ENCODE data around the gene CETP.

CETP gene, protein sequence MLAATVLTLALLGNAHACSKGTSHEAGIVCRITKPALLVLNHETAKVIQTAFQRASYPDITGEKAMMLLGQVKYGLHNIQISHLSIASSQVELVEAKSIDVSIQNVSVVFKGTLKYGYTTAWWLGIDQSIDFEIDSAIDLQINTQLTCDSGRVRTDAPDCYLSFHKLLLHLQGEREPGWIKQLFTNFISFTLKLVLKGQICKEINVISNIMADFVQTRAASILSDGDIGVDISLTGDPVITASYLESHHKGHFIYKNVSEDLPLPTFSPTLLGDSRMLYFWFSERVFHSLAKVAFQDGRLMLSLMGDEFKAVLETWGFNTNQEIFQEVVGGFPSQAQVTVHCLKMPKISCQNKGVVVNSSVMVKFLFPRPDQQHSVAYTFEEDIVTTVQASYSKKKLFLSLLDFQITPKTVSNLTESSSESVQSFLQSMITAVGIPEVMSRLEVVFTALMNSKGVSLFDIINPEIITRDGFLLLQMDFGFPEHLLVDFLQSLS

DNA sequence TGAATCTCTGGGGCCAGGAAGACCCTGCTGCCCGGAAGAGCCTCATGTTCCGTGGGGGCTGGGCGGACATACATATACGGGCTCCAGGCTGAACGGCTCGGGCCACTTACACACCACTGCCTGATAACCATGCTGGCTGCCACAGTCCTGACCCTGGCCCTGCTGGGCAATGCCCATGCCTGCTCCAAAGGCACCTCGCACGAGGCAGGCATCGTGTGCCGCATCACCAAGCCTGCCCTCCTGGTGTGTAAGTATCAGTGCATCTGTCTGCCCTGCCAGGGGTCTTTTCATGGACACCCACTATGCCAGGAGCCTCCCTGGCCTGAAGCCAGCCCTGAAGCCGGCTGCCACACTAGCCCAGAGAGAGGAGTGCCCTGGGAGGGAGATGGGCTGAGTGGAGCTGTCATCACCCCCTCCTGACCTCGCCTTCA, at the start of gene CETP:
TSS of gene CETP (plus strand) at position 100 of the 431 bp plus-strand sequence. CDS start at position 130, 30 bp downstream.
- no peak for DNase-seq

DNA sequence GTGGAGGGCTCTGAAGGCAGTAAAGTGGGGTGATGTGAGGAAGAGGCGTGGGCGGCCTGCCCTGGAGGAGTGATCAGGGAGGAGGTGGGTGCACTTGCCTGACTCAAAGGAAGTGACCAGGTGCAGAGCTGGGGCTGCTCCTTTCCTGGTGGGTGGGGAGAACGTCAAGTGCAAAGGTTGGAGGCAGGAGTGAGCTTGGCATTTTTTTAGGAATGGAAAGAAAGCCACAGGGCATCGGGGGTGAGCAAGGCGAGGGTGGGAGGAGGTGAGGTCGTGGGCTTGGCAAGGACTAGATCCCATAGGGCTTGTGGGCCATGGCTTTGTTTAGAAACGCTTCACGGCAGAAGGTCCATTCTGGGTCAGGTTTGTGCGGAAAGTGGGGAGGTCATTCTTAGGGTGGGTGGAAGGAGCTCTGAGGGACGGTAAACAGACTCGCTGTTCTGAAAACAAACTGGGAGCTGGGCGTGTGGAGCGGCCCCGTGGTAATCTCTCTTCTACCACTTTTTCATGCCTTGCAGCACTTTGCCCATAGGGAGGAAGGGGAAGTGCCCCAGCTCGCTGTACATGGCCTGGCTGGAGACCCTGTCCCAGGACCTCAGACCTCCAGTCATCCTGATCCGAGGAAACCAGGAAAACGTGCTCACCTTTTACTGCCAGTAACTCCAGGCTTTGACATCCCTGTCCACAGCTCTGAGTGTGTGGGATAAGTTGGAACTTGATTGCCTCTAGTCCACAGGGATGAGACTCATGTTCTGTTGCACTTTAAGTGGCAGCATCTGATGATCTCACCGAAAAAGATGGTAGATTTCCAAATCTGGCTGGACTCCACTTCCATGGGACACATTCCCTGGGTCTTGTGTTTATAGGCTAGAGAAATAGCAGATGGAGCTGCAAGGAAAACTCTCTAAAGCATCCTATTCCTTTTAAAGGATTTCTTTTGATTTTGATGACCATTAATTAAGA, 48.7 kb upstream of the CETP start:
- DNase-seq = no peak

DNA sequence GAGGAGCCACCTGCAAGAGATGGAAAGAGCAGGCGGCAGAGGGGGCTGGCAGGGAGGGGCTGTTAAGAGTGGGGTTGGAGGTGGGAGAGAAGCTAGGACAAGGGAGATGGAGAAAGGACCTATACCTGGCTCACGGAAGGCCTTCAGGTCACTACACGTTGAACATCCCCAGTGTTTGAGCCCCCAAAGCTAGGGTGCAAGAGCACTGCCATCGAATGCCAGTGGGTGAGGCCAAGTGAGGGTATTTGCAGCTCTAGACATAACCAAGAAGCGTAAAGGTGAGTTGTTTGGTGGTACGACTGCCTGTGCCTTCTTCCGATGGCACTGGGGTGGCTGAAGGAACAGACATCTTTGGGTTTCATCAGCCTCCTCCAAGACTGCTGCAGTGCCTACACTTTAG, 46.9 kb upstream of the CETP start:
- no peak for DNase-seq

DNA sequence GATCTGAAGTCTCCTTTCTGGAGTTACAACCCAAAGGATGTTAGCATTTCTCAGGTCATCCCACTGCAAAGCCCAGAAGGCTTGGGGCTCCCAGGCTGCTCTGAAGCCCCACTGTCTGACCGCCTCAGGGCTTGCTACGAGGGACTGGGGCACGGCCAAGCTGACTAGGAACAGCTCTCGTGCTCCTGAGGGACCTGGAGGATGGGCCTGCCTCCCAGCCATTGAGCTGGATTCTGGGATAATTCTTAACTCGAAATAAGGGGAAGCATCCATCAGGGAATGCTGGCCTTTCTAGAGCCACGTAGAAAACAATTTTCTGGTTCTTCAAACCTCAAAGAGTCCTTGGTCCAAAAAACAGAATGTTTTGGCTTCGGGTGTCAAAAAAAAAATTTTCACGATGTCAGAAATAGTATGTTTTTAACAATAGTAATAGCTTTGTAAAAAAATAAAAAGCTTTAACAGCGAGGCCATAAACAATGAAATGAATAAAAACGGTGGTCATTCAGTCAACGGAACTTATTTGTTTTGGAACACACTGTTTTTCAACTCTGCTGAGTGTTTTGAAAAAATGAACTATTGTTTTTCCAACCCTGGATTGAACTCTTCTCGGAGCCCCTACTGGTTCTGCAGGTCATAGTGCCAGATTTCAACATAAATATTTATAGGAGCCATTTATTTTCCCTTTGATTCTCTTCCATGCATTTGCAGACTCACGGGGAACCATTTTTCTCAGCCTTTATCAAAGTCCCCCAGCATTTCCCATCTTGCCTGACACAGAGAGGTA, 46.2 kb upstream of the CETP start:
- no peak for DNase-seq

DNA sequence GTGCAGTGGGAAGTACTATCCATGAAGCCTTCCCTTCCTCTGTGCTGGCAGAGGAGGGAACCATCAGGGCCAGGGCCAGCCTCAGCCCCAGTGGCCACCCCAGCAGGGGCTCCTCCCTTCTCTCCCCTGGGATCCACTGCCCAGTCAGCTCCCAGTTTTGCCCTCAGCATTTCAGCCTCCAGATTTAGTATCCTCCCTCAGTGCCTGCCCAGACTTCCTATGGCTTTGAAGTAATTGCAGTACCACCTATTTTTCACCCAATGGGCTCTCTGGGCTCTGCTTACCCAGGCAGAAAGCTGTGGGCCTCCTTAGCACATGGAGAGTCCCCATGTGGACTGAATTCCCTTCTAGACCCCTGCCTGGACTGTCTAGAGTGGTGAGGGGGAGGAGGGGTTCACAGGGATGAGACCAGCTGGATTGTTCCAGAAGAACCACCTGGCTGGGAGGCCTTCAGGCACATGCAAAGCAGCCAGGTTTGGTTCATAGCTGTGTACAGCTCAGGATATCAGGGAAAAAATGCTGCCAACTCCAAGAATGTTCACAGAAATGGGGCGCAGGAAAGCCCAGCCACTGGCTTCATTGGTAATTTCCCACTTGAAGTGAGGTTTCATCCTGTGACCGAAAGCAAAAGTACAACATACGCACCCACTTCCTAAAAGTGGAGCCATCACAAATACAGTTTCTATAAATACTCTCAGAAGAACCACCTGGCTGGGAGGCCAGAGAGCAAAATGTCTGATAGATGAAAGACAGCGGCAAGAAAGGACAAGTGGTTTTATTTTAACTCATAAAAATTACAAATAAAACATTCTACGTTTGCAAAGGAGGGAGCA, 45.0 kb upstream of the CETP start:
- no peak for DNase-seq

DNA sequence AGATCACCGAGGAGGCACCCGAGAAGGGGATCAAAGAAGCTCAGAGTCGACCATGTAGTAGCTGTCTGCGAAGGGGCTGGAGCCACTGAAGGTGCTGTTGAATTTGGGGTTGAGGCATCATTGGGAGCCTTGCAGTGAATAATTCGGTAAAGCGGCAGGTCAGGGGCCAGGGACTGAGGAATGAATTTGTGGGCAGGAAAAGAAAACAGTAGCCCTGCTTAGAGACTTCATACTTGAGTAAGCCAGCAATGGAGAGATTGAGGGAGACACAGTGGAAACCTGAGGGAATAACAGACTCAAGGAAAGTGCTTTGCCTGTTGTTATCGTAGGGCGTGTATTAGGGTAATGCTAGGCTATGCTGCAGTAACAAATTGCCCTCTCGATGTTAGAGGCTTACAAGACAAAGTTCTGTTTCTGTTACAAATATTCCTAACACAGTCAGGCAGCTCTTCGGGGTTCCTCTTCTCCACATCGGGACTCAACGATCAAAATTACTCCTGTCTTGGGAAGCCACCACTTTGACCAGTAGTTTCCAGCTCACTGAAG, 43.2 kb upstream of the CETP start:
- no peak for DNase-seq

DNA sequence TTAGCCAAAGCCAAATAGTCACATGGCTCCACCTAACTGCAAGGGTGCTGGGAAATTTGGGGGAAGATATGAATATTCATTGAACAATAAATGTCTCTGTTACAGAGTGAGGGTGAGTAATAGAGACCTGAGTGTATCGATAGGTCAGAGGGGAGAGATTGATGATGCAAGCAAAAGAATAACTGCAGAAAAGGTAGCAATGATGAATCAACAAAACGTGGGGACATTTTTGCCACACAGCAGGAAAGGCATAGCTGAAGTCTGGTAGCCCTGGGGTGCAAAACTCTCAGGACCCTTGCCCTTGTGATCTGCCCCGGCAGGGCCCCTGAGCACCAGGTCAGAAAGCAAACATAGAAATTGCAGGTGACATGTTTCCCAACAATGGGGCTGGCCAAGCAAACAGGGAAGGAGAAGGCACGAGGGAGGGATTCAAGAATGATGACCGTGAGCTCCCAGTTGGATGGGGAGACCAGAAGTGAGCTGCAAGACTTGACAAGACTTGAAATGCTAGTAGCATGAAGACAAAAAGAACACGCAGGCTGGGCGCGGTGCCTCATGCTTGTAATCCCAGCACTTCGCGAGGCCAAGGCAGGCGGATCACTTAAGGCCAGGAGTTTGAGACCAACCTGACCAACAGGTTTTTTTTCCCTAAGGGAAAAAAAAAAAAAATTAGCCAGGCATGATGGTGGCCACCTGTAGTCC, 42.5 kb upstream of the CETP start:
- no peak for DNase-seq

DNA sequence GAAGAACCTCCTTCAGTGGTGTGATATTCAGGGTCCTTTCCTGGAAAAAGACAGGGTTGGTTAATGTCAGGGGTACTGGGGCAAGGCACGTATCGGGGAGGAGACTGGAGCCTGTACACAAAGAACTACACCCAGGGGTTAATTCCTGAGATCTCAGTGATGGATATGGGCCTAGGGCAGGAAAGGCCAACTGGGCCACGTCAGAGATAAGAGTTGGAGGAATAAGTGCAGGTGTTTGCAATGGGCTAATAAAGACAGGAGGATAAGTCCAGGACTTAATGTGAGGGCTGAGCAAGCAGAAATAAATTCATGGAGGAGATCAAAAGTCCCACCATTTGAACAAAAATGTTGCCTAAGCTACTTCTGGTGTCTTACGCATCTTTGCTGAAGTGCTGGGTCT, 40.2 kb upstream of the CETP start:
- DNase-seq = no peak

DNA sequence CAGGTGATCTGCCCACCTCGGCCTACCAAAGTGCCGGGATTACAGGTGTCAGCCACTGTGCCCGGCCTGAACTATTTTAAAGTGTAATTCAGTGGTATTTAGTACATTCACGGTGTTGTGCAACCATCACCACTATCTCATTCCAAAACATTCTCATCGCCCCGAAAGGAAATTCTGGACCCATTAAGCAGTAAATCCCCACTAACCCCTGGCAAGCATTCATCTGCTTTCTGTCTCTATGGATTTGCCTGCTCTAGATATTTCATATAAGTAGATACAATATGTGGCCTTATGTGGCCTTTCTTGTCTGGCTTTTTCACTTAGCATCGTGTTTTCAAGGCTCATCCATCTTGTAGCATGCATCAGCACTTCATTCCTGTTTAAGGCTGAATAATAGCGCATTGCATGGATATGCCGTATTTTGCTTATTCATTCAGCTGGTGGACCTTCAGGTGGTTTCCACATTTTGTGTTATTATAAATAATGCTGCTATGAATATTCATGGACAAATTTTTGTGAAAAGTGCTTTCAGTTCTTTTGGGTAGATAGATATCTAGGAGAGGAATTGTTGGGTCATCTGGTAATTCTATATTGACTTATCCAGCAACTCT, 38.2 kb upstream of the CETP start:
- no peak for DNase-seq

DNA sequence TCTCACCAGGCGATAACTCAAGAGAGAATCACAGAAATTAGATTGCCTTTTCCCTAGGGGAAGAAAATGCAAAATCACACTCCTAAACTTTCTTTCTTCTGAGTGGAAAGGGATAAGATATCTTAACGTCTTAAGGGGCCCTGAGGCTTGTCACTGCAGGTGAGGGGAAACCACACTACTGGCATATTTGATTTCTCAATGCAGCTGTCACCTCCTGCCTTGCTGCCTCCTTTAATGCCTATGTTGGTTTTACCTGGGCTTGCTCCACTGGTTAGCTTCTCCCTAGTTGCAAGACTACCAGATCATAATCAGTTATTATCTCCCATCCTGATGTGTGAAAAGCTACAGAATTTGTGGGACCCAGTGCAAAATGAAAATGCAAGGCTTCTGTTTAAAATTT, 34.3 kb upstream of the CETP start:
- no peak for DNase-seq

DNA sequence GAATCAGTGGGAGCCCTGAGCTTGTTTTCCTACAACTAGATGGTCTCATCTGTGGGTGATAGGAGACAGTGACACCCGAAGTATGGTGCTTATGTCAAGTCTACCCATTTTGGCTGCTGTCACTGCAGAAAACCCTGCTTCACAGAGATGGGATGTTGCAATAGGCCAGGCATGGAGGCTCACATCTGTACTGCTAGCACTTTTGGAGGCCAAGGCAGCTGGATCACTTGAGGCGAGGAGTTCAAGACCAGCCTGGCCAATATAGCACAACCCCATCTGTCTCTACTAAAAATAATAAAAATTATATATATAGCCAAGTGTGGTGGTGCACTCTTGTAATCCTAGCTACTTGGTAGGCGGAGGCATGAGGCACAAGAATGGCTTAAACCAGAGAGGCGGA, 32.1 kb upstream of the CETP start:
- DNase-seq = no peak

DNA sequence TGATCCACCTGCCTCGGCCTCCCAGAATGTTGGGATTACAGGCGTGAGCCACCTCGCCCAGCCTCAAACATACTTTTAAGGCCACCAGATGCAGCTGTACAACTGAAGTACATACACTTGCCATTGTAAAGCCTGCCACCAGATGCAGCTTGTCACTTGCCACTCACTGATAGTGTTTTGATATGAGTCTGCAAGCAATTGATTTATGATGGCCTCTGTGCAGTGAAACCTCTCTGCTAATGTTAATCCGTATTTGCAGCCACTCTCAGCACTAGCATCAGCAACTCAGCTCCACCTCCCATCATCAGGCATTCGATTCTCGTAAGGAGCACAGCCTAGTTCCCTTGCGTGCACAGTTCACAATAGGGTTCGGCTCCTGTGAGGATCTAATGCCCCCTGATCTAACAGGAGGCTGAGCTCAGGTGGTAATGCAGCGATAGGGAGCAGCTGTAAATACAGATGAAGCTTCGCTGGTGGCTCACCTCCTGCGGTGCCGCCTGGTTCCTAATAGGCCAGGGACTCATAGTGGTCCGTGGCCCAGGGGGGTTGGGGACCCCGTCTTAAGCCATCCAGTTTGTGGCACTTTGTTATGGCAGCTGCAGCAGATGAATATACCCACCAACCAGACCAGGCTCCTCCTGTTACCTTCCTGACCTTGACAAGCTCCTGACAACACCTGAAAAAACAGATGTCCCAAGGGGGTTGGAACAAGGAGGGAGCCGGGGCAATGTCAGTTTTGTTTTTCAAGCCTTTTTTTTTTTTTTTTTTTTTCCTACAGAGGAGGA, 31.1 kb upstream of the CETP start:
- DNase-seq = no peak

DNA sequence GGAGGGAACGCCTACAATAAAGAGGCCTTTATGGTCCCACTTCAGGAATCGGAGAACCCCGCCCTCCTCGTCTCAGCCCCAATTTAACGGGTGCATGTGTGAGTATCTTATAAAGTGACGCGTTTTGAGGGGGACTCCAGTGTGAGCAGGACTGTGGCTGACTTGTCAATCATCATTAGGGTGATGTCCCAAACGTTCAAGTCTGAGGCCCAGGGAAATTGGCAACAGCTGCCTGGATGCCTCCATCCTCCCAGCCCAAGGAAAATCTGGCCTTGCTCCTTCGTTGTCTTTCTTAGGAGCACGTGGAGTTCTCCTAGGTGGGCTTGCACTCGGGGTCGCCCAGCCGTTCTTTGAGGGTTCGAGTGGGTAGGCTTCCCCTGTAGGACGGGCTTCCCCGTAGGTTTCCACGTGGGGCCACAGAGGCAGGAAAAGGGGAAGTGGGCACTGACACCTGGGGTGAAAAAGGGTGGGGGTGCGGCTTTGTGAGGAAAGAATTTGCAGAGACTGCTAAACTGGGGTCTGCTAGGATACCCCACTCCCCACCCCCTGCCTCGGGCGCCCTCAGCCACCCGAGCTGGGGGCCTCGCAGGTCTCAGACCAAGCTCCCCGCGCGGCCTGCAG, 30.4 kb upstream of the CETP start:
- no peak for DNase-seq

DNA sequence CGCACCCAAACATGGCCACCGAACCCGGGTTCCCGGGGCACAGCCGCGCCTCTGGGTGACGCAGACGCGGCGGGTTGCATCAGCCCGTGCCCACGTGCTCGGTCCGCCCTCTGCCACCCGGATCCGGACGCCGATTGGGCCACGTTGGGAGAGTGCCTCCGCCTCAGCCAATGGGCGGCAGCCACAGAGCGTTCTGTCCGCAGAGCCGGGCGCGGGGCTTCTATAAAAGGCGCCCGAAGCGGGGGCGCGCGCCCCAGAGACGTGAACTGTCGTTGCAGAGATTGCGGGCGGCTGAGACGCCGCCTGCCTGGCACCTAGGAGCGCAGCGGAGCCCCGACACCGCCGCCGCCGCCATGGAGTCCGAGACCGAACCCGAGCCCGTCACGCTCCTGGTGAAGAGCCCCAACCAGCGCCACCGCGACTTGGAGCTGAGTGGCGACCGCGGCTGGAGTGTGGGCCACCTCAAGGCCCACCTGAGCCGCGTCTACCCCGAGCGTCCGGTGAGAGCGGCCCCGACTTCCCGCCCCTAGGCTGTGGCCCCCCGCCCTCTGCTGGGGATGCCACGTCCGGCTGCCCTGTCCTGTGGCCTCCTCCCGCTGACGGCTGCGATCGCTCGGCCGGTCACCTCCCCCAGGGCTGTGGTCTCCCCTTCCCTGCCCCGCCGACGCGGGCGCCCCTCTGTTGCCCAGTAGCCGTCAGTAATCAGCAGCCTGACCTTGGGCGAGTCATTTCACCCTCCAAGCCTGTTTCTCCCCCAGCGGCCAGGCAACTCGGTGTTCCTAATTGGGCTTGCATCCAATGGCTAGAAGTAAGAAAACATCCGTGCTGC, 29.6 kb upstream of the CETP start, which contains the start of gene HERPUD1:
TSS of gene HERPUD1 (plus strand) at position 251 of the 829 bp plus-strand sequence. CDS start at position 354, 103 bp downstream.
- DNase-seq = peak; percentile 90

DNA sequence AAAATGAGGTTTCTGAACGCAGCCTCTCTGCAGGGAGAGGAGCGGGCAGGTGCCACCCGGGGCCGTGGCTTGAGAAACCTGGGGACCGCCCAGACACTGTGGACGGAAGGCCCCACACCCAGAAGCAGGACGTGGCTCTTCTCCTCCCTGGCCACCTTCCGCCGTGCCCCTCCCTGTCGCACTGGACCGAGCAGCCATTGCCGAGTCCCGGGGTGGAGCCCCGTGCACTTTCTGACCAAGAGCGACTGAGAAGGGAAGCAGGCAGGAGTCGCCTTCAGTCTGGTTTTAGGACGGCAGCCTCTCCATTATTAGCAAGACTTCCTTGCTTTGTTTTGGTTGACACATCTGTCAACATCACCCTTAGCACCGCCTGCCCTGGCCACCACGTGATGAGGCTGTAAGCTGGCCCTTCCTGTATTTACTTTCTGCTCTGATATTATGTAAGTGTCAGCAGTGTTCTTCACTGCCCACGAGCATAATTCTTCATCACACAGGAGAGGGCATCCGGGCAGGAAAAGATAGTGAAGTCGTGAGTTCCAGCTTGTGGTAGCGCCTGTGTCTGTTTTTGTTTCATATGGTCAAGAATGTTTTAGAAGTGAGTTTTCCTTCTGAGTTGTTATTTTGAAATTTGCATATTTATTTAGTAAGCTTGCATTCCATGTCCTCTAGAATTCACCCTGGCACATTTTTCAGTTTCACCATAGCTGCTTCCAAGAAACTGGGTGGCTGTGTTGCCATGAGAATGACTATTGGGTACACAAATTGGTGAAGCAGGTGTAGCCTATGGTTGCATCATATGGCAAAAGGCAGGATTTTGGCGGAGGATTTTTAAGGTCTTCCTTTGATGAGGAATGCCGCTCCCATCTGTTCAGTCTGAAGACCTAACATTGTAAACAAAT, 28.8 kb upstream of the CETP start:
- no peak for DNase-seq

DNA sequence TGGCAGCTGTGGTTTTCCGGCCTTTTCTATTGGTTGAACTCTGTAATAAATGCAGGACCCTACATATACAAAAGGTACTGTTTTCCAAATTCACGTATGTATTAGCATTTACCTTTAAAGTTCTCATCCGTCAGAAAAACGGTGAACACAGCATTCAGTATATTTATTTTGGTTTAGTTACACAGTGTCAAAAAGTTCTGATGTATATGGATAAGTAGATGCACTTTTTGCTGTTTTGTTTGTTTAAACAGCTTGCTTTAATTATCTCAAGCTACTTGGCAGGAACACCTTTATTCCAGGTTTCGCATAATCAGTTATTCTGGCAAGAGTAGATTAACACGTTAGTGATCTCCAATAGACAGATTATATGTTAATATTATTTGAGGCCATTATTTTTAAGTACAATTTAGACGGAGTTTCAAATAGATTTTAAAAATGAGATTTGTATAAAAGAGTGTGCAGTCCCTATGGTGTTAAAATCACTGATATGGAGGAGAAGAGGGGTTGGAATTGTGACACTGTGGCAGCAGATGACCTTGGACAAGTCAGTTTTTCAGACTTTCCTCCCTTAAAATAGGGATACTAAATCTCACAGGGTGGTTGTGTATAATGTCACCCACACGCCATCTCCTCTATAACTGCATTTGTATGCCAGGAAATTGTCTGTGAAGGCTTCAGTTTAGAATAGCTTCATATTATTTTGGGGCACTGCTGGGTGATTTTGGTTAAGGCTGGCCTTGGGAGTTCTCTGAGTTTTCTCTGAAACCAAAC, 27.7 kb upstream of the CETP start:
- DNase-seq = no peak
